Activated CD4-positive, CD25-positive, alpha-beta regulatory T cell treated with anti-CD3 and anti-CD28 coated beads, Interleukin-2, amount 50 U/mL, for 72 hours (primary cell): ENCODE data around the gene DCC.

Source experiments
- DNase-seq: peaks from one replicate; pipeline ENCODE4 v3.0.0; 2021

DCC gene

GRCh38 chr18:52948868-52949444 is 609.0 kb downstream of the DCC start:
- no peak for DNase-seq

- no peak for DNase-seq
These were observed 610.2 kb downstream of the DCC start for GRCh38 chr18:52950155-52950554.

- DNase-seq, result no peak
These were observed 613.4 kb downstream of the DCC start for GRCh38 chr18:52953387-52953786.

- DNase-seq, result no peak
These were observed 623.5 kb downstream of the DCC start for GRCh38 chr18:52963481-52963880.

GRCh38 chr18:52970686-52971085 is 630.7 kb downstream of the DCC start:
- no peak for DNase-seq

GRCh38 chr18:52971097-52971496 is 631.1 kb downstream of the DCC start:
- DNase-seq, result no peak

- no peak for DNase-seq
These were observed 639.9 kb downstream of the DCC start for GRCh38 chr18:52979892-52980291.

- DNase-seq, result no peak
These were observed 651.2 kb downstream of the DCC start for GRCh38 chr18:52991246-52991645.

- no peak for DNase-seq
These were observed 652.0 kb downstream of the DCC start for GRCh38 chr18:52992041-52992440.

- no peak for DNase-seq
These were observed 655.9 kb downstream of the DCC start for GRCh38 chr18:52995875-52996274.

- no peak for DNase-seq
These were observed 659.6 kb downstream of the DCC start for GRCh38 chr18:52999633-53000032.

GRCh38 chr18:53004798-53005197 is 664.8 kb downstream of the DCC start:
- no peak for DNase-seq

GRCh38 chr18:53018791-53019190 is 678.8 kb downstream of the DCC start:
- no peak for DNase-seq

GRCh38 chr18:53025247-53025646 is 685.2 kb downstream of the DCC start:
- no peak for DNase-seq

GRCh38 chr18:53028565-53028964 is 688.6 kb downstream of the DCC start:
- DNase-seq, result no peak

GRCh38 chr18:53033128-53033527 is 693.1 kb downstream of the DCC start:
- DNase-seq, result no peak

GRCh38 chr18:53038608-53039007 is 698.6 kb downstream of the DCC start:
- no peak for DNase-seq

GRCh38 chr18:53040286-53040685 is 700.3 kb downstream of the DCC start:
- DNase-seq, result no peak

- DNase-seq, result no peak
These were observed 716.1 kb downstream of the DCC start for GRCh38 chr18:53056064-53056463.

GRCh38 chr18:53070788-53071187 is 730.8 kb downstream of the DCC start:
- no peak for DNase-seq

- no peak for DNase-seq
These were observed 740.7 kb downstream of the DCC start for GRCh38 chr18:53080687-53081086.

GRCh38 chr18:53093636-53094035 is 753.6 kb downstream of the DCC start:
- no peak for DNase-seq

- no peak for DNase-seq
These were observed 761.6 kb downstream of the DCC start for GRCh38 chr18:53101536-53102105.

GRCh38 chr18:53114441-53114840 is 774.4 kb downstream of the DCC start:
- DNase-seq, result no peak

GRCh38 chr18:53115876-53116585 is 776.0 kb downstream of the DCC start:
- DNase-seq, result no peak
